Kidney glomerular epithelial cell (primary cell): ENCODE measurements around the gene LRRC45.

Source experiments
- DNase-seq: peaks from one replicate; lab custom pipeline; 2025; lab: John Stamatoyannopoulos, UW

LRRC45 gene

GRCh38 chr17:82019690-82020571 lies 3.2 kb upstream of the LRRC45 start:
- peak; percentile 14 for DNase-seq

- DNase-seq = no peak
Observed at GRCh38 chr17:82020572-82021106, 2.5 kb upstream of the LRRC45 start.

- peak; percentile 46 for DNase-seq
Observed at GRCh38 chr17:82021107-82021899, 1.8 kb upstream of the LRRC45 start.

- no peak for DNase-seq
Observed at GRCh38 chr17:82021900-82022309, 1.2 kb upstream of the LRRC45 start.

GRCh38 chr17:82022310-82022980 lies 660 bp upstream of the LRRC45 start, which contains the start of gene CENPX:
Gene CENPX, minus strand, starts transcription at chr17:82022878. Its CDS starts 17 bp downstream, at chr17:82022861.
- DNase-seq = no peak

GRCh38 chr17:82023447-82024241 lies 539 bp downstream of the LRRC45 start:
- DNase-seq = no peak

- DNase-seq = no peak
Observed at GRCh38 chr17:82024859-82025258, 1.8 kb downstream of the LRRC45 start.

GRCh38 chr17:82025401-82026107 lies 2.4 kb downstream of the LRRC45 start:
- no peak for DNase-seq

GRCh38 chr17:82028246-82028645 lies 5.1 kb downstream of the LRRC45 start:
- DNase-seq = no peak

- no peak for DNase-seq
Observed at GRCh38 chr17:82028966-82029365, 5.9 kb downstream of the LRRC45 start.

GRCh38 chr17:82029391-82029790 lies 6.3 kb downstream of the LRRC45 start:
- DNase-seq = no peak

GRCh38 chr17:82029990-82030469 lies 6.9 kb downstream of the LRRC45 start:
- no peak for DNase-seq

GRCh38 chr17:82030470-82031302 lies 7.6 kb downstream of the LRRC45 start:
- DNase-seq = peak; percentile 17

- no peak for DNase-seq
Observed at GRCh38 chr17:82031303-82031884, 8.3 kb downstream of the LRRC45 start, which contains the start of gene RAC3. Gene RAC3, plus strand, starts transcription at chr17:82031678. Its CDS starts 84 bp downstream, at chr17:82031762.

GRCh38 chr17:82031885-82032627 lies 9.0 kb downstream of the LRRC45 start:
- no peak for DNase-seq

- no peak for DNase-seq
Observed at GRCh38 chr17:82033359-82034085, 10.4 kb downstream of the LRRC45 start.

- DNase-seq = no peak
Observed at GRCh38 chr17:82034371-82035011, 11.4 kb downstream of the LRRC45 start.
